K562 (cell line): ENCODE results near the gene HTR3B. TPM values are rescaled to one million over a fixed set of nuclear protein-coding genes. Genes with fewer than 3 reads are reported as not detected.

Experiments
- ATAC-seq: fragments of 200-7000 bp; cut with Tn5 transposase; 3 replicates; pipeline ENCODE4 v1.9.1; 2020; ENCODE audit warnings: moderate library complexity
- BruUV-seq: library from RNA; stranded (reverse); fragments of 400-500 nt; replicated peaks from 2 replicates; lab custom pipeline; 2021; lab: Mats Ljungman, UMichigan
- CTCF ChIA-PET: fragments of 300-600 bp; formaldehyde crosslinking; extraction: SDS; loops from one replicate; lab custom pipeline; 2021; ENCODE audit warnings: low intra/inter-chr PET ratio; lab: Yijun Ruan, JAX
- POLR2A ChIA-PET: fragments of 300-600, 350-650 bp; sonication (Branson Sonifier 250); formaldehyde crosslinking; extraction: SDS; loops from one replicate; lab custom pipeline; 2021; ENCODE audit warnings: antibody characterized with exemption, inconsistent platforms; lab: Yijun Ruan, JAX
- DNase-seq, 4 experiments: peaks; one replicate each; pipeline versions ENCODE4 v3.0.0 to v3.0.0-alpha.2; 2011 to 2018; ENCODE audit warnings: low spot score in 3 of 4, mixed read lengths in 3 of 4; ENCODE audit errors: extremely low read depth in 1 of 4
- FAIRE-seq: peaks from 2 replicates; lab custom pipeline; 2011; peaks lifted over from hg19 to GRCh38; lab: Jason Lieb, UNC
- H2AFZ ChIP-seq: 2 replicates; pipeline ENCODE4 v1.6.0; 2011; ENCODE audit warnings: low read depth, low read length, control low read depth, inconsistent platforms
- H3K27ac ChIP-seq: fragments of 200-600 bp; 3 replicates; pipeline ENCODE4 v1.8.0; 2011; ENCODE audit warnings: low read depth, mild to moderate bottlenecking, control low read depth, inconsistent platforms, low read length, moderate library complexity, mixed read lengths; ENCODE audit errors: extremely low read depth
- H3K27me3 ChIP-seq, 2 experiments: fragments of 300-600 bp in 1 of 2; 2 replicates in 1 of 2; 3 replicates in 1 of 2; pipeline versions ENCODE4 v1.6.0 to v1.8.0; 2011; ENCODE audit warnings: inconsistent platforms in 2 of 2, low read length in 2 of 2, mild to moderate bottlenecking in 1 of 2, mixed read lengths in 1 of 2, moderate library complexity in 1 of 2; ENCODE audit not compliant: control insufficient read depth in 2 of 2, insufficient read depth in 2 of 2
- H3K36me3 ChIP-seq: fragments of 300-600 bp; 3 replicates; pipeline ENCODE4 v1.8.0; 2011; ENCODE audit warnings: mild to moderate bottlenecking, low read length, inconsistent platforms; ENCODE audit not compliant: control insufficient read depth, insufficient read depth
- H3K4me1 ChIP-seq, 2 experiments: fragments of 200-600 bp in 1 of 2; replicated peaks in 1 of 2; 2 replicates in 1 of 2; 3 replicates in 1 of 2; pipeline versions ENCODE4 v1.5.1 to v1.8.0; 2011; ENCODE audit warnings: inconsistent platforms in 2 of 2, low read length in 2 of 2, mild to moderate bottlenecking in 1 of 2, mixed read lengths in 1 of 2, moderate library complexity in 1 of 2; ENCODE audit not compliant: control insufficient read depth in 2 of 2, insufficient read depth in 2 of 2
- H3K4me2 ChIP-seq: 2 replicates; pipeline ENCODE4 v1.6.1; 2011; ENCODE audit warnings: low read length, control low read depth, inconsistent platforms, mixed read lengths; ENCODE audit not compliant: insufficient read depth
- H3K4me3 ChIP-seq: fragments of 200-600 bp; sonication (generic), shearing (Covaris generic); 2 replicates; pipeline ENCODE4 v1.5.1; 2016; ENCODE audit warnings: control low read depth, inconsistent platforms
- H3K79me2 ChIP-seq: fragments of 200-600 bp; 3 replicates; pipeline ENCODE4 v1.8.0; 2011; ENCODE audit warnings: low read length, inconsistent platforms; ENCODE audit not compliant: control insufficient read depth, insufficient read depth
- H3K9ac ChIP-seq, 2 experiments: 2 replicates each; pipeline versions ENCODE4 v1.6.0 to v1.6.1; 2011; ENCODE audit warnings: low read depth in 2 of 2, low read length in 2 of 2, control low read depth in 1 of 2, inconsistent platforms in 1 of 2, mild to moderate bottlenecking in 1 of 2, mixed read lengths in 1 of 2; ENCODE audit not compliant: insufficient read depth in 1 of 2
- H3K9me1 ChIP-seq: one replicate; pipeline ENCODE4 v1.6.0; 2011; ENCODE audit warnings: inconsistent platforms, mild to moderate bottlenecking, low read length, moderate library complexity; ENCODE audit not compliant: control insufficient read depth, insufficient read depth
- H3K9me3 ChIP-seq: replicated peaks from 2 replicates; pipeline ENCODE4 v1.5.1; 2011; ENCODE audit warnings: low read depth, low read length, inconsistent platforms; ENCODE audit not compliant: control insufficient read depth, insufficient read depth
- H4K20me1 ChIP-seq: replicated peaks from 2 replicates; pipeline ENCODE4 v1.6.1; 2011; ENCODE audit warnings: low read length, inconsistent platforms, mixed read lengths; ENCODE audit not compliant: control insufficient read depth, insufficient read depth
- ATF3 ChIP-seq, 2 experiments: fragments of 450-650 bp in 1 of 2; sonication (generic) in 1 of 2; formaldehyde crosslinking in 1 of 2; IDR thresholded peaks in 1 of 2; conservative IDR thresholded peaks in 1 of 2; 2 replicates each; pipeline versions ENCODE4 v1.6.1 to v1.8.1; 2016 to 2023; ENCODE audit warnings: mild to moderate bottlenecking in 2 of 2, moderate library complexity in 2 of 2, inconsistent platforms in 1 of 2, missing genetic modification reagents in 1 of 2
- CHCHD3 ChIP-seq: fragments of 250-450 bp; sonication (Bioruptor Pico); IDR thresholded peaks from 2 replicates; pipeline ENCODE4 v2.1.2; 2022; ENCODE audit warnings: mild to moderate bottlenecking
- DIDO1 ChIP-seq: fragments of 450-650 bp; IDR thresholded peaks from 2 replicates; pipeline ENCODE4 v1.6.1; 2016; ENCODE audit warnings: low read depth, missing biosample characterization, missing genetic modification characterization
- GATAD2B ChIP-seq: fragments of 450-650 bp; IDR thresholded peaks from 2 replicates; pipeline ENCODE4 v1.6.1; 2017; ENCODE audit warnings: mild to moderate bottlenecking, borderline replicate concordance
- HDAC6 ChIP-seq: IDR thresholded peaks from 2 replicates; pipeline ENCODE4 v1.6.1; 2012; ENCODE audit warnings: low read depth, mild to moderate bottlenecking, control low read depth, inconsistent platforms, low read length, moderate library complexity
- NCOA1 ChIP-seq: fragments of 450-650 bp; IDR thresholded peaks from 2 replicates; pipeline ENCODE4 v1.6.1; 2016; ENCODE audit warnings: low read depth
- PHF20 ChIP-seq: fragments of 450-650 bp; IDR thresholded peaks from 2 replicates; pipeline ENCODE4 v1.6.1; 2018; ENCODE audit not compliant: partially characterized antibody
- PTBP1 ChIP-seq: fragments of 200-400 bp; formaldehyde crosslinking; IDR thresholded peaks from 2 replicates; pipeline ENCODE4 v1.6.1; 2017; ENCODE audit warnings: low read depth, low read length
- RHOXF2B ChIP-seq: fragments of 250-450 bp; sonication (Bioruptor Pico); conservative IDR thresholded peaks from 2 replicates; pipeline ENCODE4 v1.5.1; 2021
- TAF7 ChIP-seq: fragments of 450-650 bp; IDR thresholded peaks from 2 replicates; pipeline ENCODE4 v1.6.1; 2016; ENCODE audit warnings: missing genetic modification characterization, missing compliant biosample characterization
- TAL1 ChIP-seq: fragments of 450-650 bp; IDR thresholded peaks from 2 replicates; pipeline ENCODE4 v1.6.1; 2016; ENCODE audit warnings: mild to moderate bottlenecking
- ZFP30 ChIP-seq: fragments of 250-450 bp; sonication (Bioruptor Pico); IDR thresholded peaks from 2 replicates; pipeline ENCODE4 v1.8.0; 2022; ENCODE audit warnings: moderate library complexity, mild to moderate bottlenecking, inconsistent platforms, borderline replicate concordance
- ZNF507 ChIP-seq: conservative IDR thresholded peaks from 2 replicates; pipeline ENCODE4 v1.6.1; 2017; ENCODE audit warnings: missing genetic modification characterization, missing compliant biosample characterization
- ZNF785 ChIP-seq: fragments of 250-450 bp; sonication (Bioruptor Pico); IDR thresholded peaks from 2 replicates; pipeline ENCODE4 v1.4.0; 2020; ENCODE audit warnings: mild to moderate bottlenecking
- WGBS: fragments of 100-300 bp; shearing (Covaris generic); methylation state at CpG from one replicate; pipeline ENCODE4 v1.1.6; 2016; ENCODE audit warnings: low coverage, mixed read lengths; ENCODE audit not compliant: insufficient coverage; ENCODE audit errors: missing lambda C conversion rate; 5-methylcytosine and 5-hydroxymethylcytosine counted together
- in situ Hi-C: fragments of 300-500 bp; cut with MboI; formaldehyde crosslinking; loops from 4 replicates; pipeline ENCODE4 v1.15.0; 2018; ENCODE audit warnings: inconsistent platforms, mixed read lengths
- intact Hi-C: fragments of 100-400 bp; cut with micrococcal nuclease; formaldehyde crosslinking; loops from 2 replicates; pipeline ENCODE4 v1.14.2; 2022
- polyA plus RNA-seq, 8 experiments: library from polyadenylated mRNA; depleted of rRNA in 4 of 8; stranded (reverse) in 5 of 8; unstranded in 3 of 8; fragments of >200 nt; fragmentation: Nextera tagmentation in 2 of 8; fragmentation: Illumina TruSeq in 1 of 8; extraction: Ambion mirVana in 2 of 8; extraction: Trizol in 1 of 8; gene quantifications; 2 replicates each; pipeline versions ENCODE4 v1.2.1 to v1.2.3, GENCODE V29; 2011 to 2014; ENCODE audit warnings: inconsistent platforms in 1 of 8, missing spikeins in 1 of 8
- total RNA-seq, 7 experiments: library from RNA; depleted of rRNA in 6 of 7; stranded (reverse); fragments of >200 nt in 6 of 7; fragmentation: Illumina TruSeq in 2 of 7; extraction: Trizol in 2 of 7; gene quantifications; 2 replicates each; pipeline versions ENCODE4 v1.2.1 to v1.2.3, GENCODE V29; 2011 to 2021; ENCODE audit warnings: low replicate concordance in 1 of 7
- TF ChIP-seq, protein P1 (sequence below): sonication (generic); formaldehyde crosslinking; IDR thresholded peaks from 2 replicates; pipeline ENCODE4 v1.8.0; 2023; ENCODE audit warnings: mild to moderate bottlenecking, missing genetic modification reagents
- TF ChIP-seq, protein P2 (sequence below): sonication (generic); formaldehyde crosslinking; IDR thresholded peaks from 2 replicates; pipeline ENCODE4 v1.8.1; 2023; ENCODE audit warnings: mild to moderate bottlenecking, missing genetic modification reagents

Gene HTR3B
- total and polyA plus RNA-seq, 9 of the 15 experiments (the other 6 are each of a cell fraction or from before 2014, with no cell fraction given): not detected

GRCh38 chr11:113951537-113951936, 46.9 kb downstream of the HTR3B start:
- intact Hi-C loops (no loop called here), in situ Hi-C loops (no loop called here)
- ChIA-PET POLR2A (interaction anchor here (0.7 kb wide), 1 partner anchor 10 kb away, joined by 4 read pairs; no protein-coding TSS in a partner anchor), CTCF (no interaction called here)
- no peak overlapping the region for H3K27ac ChIP-seq
- no peak overlapping the region for H3K9ac ChIP-seq
- H2AFZ ChIP-seq: no peak overlapping the region
- peaks cover 22 to 46% of the 10 kb centered on the region in 2 experiments for H3K27me3 ChIP-seq
- H3K9me3 ChIP-seq: no peaks in the 10 kb centered on the region
- H4K20me1 ChIP-seq: no peaks in the 10 kb centered on the region; the same call in 1 of the 2 replicates
- no peak overlapping the region for H3K4me3 ChIP-seq
- H3K36me3 ChIP-seq: no peaks in the 10 kb centered on the region
- H3K4me2 ChIP-seq: no peak overlapping the region
- FAIRE-seq (no peak), DNase-seq (no peak), ATAC-seq (peak; percentile 57; the same call in 2 of the 3 replicates)
- H3K4me1 ChIP-seq: no peaks in the 10 kb centered on the region
- peaks cover 3% of the 10 kb centered on the region for H3K9me1 ChIP-seq
- WGBS: 3% methylated on average over 5 of the region's 5 CpGs
- no TSS peak for BruUV-seq
- no peaks in the 10 kb centered on the region for H3K79me2 ChIP-seq
- no peak for TF ChIP-seq NCOA1
- TF ChIP-seq DIDO1 (tag): no peak
- no peak for TF ChIP-seq GATAD2B
- no peak for TF ChIP-seq RHOXF2B
- no peak for TF ChIP-seq ZNF785 (CRISPR knock-in tag)
- no peak for TF ChIP-seq HDAC6
- TF ChIP-seq, protein P1, sequence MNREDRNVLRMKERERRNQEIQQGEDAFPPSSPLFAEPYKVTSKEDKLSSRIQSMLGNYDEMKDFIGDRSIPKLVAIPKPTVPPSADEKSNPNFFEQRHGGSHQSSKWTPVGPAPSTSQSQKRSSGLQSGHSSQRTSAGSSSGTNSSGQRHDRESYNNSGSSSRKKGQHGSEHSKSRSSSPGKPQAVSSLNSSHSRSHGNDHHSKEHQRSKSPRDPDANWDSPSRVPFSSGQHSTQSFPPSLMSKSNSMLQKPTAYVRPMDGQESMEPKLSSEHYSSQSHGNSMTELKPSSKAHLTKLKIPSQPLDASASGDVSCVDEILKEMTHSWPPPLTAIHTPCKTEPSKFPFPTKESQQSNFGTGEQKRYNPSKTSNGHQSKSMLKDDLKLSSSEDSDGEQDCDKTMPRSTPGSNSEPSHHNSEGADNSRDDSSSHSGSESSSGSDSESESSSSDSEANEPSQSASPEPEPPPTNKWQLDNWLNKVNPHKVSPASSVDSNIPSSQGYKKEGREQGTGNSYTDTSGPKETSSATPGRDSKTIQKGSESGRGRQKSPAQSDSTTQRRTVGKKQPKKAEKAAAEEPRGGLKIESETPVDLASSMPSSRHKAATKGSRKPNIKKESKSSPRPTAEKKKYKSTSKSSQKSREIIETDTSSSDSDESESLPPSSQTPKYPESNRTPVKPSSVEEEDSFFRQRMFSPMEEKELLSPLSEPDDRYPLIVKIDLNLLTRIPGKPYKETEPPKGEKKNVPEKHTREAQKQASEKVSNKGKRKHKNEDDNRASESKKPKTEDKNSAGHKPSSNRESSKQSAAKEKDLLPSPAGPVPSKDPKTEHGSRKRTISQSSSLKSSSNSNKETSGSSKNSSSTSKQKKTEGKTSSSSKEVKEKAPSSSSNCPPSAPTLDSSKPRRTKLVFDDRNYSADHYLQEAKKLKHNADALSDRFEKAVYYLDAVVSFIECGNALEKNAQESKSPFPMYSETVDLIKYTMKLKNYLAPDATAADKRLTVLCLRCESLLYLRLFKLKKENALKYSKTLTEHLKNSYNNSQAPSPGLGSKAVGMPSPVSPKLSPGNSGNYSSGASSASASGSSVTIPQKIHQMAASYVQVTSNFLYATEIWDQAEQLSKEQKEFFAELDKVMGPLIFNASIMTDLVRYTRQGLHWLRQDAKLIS (CRISPR knock-in tag): no peak
- TF ChIP-seq ZNF507 (tag): no peak
- no peak for TF ChIP-seq CHCHD3 (CRISPR knock-in tag)
- TF ChIP-seq TAL1: no peak
- no peak for TF ChIP-seq TAF7 (tag)
- TF ChIP-seq PHF20: no peak
- no peak for TF ChIP-seq PTBP1
- TF ChIP-seq ATF3 (IDR thresholded peaks at IDR 0.05): no peak
- no peak for TF ChIP-seq ATF3 (CRISPR knock-in tag; conservative IDR thresholded peaks at IDR 0.05)
- no peak for TF ChIP-seq ZFP30 (CRISPR knock-in tag)
- TF ChIP-seq, protein P2, sequence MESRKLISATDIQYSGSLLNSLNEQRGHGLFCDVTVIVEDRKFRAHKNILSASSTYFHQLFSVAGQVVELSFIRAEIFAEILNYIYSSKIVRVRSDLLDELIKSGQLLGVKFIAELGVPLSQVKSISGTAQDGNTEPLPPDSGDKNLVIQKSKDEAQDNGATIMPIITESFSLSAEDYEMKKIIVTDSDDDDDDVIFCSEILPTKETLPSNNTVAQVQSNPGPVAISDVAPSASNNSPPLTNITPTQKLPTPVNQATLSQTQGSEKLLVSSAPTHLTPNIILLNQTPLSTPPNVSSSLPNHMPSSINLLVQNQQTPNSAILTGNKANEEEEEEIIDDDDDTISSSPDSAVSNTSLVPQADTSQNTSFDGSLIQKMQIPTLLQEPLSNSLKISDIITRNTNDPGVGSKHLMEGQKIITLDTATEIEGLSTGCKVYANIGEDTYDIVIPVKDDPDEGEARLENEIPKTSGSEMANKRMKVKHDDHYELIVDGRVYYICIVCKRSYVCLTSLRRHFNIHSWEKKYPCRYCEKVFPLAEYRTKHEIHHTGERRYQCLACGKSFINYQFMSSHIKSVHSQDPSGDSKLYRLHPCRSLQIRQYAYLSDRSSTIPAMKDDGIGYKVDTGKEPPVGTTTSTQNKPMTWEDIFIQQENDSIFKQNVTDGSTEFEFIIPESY: no peak
